Adrenal gland (tissue), 5 donors: Measurements from ENCODE around the gene CCDC3.

Experiments used
- CTCF ChIP-seq, 6 experiments: fragments of 450-650 bp in 4 of 6; fragments of 200-600 bp in 2 of 6; sonication (generic) in 1 of 6; IDR thresholded peaks; 1 replicate in 5 of 6; 2 replicates in 1 of 6; pipeline versions ENCODE4 v1.5.1 to v1.8.0; 2016 to 2021; ENCODE audit warnings: antibody characterized with exemption in 6 of 6, mild to moderate bottlenecking in 2 of 6, moderate library complexity in 1 of 6
- POLR2A ChIP-seq, 2 donors: fragments of 450-650 bp; IDR thresholded peaks; one replicate each; pipeline ENCODE4 v1.6.1; 2017; ENCODE audit warnings: antibody characterized with exemption in 2 of 2, mild to moderate bottlenecking in 2 of 2, moderate library complexity in 1 of 2
- donor health status: DM: no; HTN: no; CAD: no.

GRCh38 chr10:12947741-12948140 lies 53.8 kb downstream of the CCDC3 start:
- TF ChIP-seq CTCF (IDR thresholded peaks at IDR 0.05) (no peak), POLR2A (IDR thresholded peaks at IDR 0.05) (no peak)
